Middle frontal gyrus (tissue), 1 donor: ENCODE data around the gene LAMC1.
"Not testable (repeated sequence)": the region's sequence is repeated elsewhere in the genome, so short reads cannot be mapped to it uniquely, and the experiment has no call there.

Experiments
- DNase-seq: peaks from one replicate; pipeline ENCODE4 v3.0.0-alpha.2; 2015; ENCODE audit warnings: low spot score; ENCODE audit errors: extremely low spot score

LAMC1 gene

GRCh38 chr1:183043872-183044854 lies 20.9 kb downstream of the LAMC1 start:
- no peak for DNase-seq

DNA sequence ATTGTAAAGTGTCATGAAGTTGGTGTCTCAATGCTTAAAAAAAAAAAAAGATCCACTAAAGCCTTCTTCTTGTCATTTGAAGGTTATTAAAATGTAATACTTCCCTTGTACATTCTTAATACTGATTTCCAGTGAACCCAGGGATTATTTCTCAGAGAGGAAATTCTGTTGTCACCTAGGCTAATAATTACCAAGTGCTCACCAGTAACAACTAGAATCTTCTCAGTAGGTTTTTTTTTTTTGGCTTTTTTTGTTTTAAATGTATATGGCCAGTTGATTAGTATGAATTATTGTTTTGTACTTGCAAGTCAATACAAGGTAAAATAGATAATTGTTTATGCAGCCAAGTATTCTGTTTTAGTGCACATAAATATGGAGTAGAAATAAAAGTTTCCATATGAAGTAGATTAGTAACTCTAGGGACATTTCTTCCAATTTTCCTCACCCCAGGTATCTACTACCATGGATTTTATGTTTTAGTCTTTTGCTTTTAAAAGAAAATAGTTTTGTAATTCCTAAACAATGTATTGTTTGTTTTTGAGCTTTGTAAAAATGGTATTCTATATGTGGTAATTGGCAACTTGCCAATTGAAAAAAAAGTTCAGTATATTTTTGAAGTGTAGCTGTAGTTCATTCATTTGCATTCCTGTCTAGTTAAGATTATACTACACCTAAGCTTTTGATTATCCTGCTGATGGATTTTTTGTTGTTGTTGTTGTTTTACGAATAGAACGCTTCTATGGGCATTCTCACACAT lies 21.9 kb downstream of the LAMC1 start:
- no peak for DNase-seq

DNA sequence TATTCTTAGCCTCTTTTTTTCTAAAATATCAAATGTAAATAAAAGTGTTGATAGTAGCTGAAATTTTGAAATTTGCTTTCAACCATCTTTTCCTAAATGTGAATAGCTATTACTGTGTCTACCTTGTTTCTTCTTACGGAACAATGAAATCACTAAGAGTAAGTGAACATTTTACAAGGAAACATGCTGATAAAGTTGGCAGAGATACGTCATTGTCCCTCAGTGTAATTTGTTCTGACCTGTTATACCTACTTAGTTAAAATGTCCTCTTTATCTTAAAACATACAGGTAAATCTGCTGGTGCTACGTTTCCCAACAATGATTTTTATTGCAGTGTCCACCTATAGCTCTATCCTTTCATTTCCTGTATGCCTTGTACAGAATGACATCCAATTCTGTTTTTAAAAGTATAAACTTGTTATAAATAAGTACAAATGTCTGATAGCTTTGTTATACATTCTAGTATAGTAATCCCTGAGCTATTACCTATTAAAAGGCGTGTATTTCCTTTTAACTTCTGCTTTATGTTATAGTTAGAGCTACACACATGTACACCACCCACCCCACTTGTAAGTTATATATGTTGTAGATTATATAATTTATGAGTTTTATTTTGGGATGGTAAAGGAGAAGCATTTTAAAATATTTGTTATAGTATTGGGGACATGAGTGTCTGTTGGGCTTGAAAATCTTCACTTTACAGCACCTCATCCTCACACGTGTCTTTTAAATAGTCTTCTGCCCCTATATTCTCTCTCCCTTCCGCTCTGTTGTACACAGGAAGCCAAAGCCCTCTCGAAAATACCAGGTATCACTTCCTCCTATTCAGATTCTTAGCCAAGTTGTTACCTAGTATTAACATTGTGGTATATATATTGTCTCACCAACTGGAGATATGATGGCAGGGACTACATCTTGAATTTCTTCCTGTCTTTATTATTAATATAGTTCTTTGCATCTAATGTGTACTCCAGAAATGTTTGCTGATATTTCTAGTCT lies 25.2 kb downstream of the LAMC1 start:
- no peak for DNase-seq

GRCh38 chr1:183051546-183051945 lies 28.3 kb downstream of the LAMC1 start:
- DNase-seq = no peak

DNA sequence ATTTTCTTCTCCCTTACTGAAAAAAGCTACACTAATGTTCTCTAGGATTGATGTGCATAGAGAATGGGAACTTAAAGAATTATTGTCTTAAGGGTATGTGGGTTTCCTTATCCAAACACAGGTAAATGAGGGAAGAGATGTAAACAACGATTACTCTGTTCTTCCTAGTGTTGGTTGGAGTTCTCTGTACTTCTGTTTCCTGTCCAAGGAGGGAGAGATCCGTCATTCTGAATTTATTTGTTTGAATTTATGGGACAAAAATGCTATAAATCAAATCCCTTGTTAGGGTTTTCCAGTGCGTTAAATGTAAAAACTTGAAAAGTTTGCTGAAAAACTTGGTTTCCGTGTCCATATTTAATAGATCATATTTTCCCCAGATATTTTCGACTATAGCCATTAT lies 29.6 kb downstream of the LAMC1 start:
- no peak for DNase-seq

DNA sequence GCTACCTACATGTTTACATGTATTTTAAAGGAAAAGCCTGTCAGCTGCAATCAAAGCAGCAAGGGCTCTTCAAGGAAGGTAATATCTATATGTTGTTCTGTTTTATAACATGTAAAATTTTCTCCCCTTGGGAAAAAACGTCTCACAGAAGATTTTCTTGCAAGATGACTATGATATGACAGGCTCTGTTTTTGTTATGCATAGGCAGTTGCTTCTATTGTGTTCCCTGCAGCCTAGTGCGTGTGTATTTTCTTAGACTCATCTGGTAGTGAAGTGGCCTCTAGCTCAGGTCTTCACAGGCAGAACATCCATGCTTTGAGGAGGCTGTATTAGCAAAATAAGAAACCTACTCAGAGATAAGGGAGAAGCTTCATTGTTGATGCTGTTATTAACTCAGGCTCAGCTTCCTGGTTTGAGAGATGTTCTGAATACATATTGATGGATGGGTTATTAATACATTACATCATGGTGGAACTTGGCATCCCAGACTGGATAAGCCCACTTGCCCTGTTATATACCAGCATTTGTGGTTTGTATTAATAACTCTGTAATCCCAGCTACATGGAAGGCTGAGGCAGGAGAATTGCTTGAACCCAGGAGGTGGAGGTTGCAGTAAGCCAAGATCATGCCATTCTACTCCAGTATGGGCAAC lies 35.8 kb downstream of the LAMC1 start:
- DNase-seq = no peak

DNA sequence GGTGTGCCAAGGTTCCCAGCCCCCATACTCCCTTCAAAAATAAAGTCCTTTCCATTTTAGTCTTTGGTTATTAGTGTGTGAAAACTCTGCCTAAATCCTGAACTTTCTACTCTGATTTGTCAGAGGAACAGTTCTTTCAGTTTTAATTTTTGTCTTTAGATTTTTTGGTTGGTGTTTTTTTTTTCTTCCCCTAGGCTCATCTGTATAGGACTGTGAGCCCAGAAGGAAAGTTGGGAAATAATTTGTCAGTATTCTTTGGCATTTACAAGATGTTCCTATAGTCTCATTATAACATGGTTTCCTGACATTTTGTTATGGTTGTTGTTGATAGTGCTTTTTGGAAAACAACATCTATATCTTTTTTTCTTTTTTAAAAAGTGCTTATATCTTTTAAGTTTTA lies 38.0 kb downstream of the LAMC1 start:
- no peak for DNase-seq

DNA sequence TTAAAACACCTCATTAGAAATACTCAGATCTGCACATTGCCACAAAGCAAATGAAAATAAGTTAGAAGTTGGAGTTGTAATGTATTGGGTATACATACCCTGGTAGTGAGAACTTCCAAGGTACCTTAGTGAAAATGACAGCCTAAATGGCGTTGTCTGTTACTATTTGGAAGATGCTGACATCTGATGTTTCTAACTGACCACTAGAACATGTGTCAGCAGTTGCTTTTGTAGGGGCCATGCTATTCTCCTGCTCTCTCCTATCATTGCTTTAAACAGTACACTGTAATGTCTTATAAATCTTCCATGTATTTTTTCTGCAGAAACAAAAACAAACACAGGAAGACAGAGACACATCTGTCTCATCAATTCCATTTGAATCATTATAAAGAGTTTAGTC lies 40.1 kb downstream of the LAMC1 start:
- DNase-seq = no peak

DNA sequence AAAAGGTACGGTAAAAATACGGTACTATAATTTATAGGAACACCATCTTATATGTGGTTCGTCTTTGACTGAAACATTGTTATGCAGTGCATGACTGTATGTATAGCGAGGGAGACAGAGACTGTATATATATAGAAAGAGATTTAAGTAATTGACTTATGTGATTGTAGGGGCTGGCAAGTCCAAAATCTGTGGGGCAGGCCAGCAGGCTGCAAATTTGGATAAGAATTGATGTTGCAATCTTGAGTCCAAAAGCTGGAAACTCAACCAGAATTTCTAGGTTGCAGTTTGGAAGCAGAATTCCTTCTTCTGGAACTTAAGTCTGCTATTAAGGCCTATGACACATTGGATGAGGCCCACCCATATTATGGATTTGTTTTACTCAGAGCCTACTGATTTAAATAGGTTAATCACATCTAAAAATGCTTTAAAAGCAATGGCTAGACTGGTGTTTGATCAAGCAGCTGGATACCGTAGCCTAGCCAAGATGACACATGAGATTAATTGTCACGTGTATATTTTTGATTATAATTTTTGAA lies 42.0 kb downstream of the LAMC1 start:
- DNase-seq = no peak

GRCh38 chr1:183066432-183066831 lies 43.2 kb downstream of the LAMC1 start:
- DNase-seq = not testable (repeated sequence)

- no peak for DNase-seq
Measured at GRCh38 chr1:183069562-183070216, 46.5 kb downstream of the LAMC1 start.

GRCh38 chr1:183070234-183070922 lies 47.2 kb downstream of the LAMC1 start:
- DNase-seq = no peak

DNA sequence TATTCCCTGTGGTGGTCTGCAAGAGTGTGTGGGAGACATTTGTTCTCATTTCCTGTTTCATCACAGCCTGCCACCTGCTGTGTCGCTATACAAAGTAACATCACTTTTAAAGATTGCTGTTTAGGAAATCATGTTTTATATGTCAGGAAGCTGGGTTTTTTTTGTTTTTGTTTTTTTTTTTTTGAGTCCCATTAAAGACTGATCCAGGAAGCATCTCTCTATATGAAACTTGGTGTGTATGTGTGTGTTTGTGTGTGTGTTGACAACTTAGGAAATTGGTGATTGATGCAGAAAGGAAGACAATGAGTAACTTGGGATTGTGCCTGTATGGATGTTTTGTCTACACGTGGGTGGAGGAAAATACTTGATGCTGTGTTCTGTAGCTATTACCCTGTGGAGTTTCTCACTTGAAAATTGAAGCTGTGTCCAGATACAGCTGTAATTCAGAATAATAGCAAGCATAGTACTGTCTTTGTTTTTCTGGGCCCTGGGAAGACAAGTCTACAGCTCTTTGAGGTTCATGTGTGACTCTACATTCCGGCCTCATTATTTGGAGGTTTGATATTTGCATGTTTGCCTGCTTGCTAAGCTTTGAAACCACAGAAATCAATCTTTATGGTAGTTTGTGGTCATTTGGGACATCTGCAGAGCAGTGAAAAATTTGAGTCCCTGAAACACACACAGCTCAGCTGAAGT lies 47.9 kb downstream of the LAMC1 start:
- DNase-seq = no peak

GRCh38 chr1:183072595-183072994 lies 49.4 kb downstream of the LAMC1 start:
- not testable (repeated sequence) for DNase-seq

DNA sequence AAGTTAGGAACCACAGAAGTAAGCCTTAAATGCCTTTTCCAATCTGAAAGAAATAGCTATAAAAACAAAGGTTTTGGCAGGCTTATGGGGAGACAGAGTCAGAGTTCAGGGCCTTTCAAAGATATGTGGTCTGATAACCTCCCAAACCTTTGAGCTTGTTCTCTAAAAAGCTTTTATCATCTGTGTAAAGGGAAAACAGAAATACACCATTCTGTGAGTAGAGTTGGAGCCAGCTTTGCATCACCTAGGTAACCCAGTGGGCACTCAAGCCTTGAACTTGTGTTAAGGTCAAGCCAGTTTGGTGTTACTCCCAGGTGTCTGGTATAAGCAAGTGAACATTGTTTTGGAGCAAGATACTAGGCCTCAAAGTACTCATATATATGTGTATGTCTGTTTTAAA lies 50.1 kb downstream of the LAMC1 start:
- no peak for DNase-seq

DNA sequence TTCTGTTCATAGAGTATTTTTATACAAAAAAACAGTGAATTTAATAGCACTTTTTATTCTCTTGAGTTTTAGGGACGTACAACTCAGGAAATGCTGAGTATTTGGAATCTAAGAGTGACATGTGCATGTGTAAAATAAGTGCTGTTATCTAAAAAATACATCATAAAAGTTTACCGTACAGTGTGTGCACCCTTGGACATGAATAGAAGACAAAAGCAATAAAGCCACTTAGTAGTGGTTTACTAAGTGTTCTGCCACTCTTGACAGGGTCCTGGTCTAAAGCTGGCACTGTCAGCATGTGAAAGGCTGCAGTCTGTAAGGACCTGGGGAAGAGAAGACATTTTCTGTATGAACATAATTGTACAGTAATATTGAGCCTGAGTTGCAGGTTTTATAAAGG lies 51.0 kb downstream of the LAMC1 start:
- DNase-seq = no peak

DNA sequence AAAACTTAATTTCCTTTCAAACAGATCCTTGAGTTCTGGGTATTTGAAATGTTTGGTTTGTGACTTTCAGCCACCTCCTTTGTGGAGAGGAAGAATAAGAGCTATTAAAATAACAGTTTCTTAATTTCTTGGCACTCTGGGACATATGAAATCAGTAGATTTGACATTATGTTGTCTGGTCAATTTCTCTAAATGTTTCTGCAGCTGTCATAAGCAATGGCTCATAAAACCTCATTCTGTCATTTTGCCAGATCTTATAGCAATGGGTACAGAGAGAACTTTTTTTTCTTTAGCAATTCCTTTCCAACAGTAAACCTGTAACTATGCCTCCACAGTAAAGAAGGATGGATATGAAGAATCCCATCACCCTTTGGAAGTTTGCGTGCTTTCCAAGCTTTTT lies 52.6 kb downstream of the LAMC1 start:
- no peak for DNase-seq

DNA sequence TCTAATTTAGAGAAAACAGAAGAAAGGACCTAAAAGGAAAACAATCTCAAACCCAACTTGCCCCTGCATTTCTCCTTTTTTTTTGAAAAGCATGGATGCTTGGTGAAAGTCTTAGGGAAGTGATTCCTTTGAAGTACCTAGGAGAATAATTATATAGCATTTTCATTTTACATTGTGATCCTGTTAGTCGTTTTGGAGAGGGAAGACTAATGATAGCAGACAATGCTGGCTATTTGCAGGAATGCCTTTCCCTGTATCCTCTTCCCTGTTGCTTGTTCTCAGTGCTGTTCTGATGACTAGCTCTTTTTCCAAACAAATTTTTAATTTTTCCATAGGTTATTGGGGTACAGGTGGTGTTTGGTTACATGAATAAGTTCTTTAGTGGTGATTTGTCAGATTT lies 53.9 kb downstream of the LAMC1 start:
- DNase-seq = no peak
